Inflammatory macrophage (primary cell): Measurements from ENCODE around the gene RABGAP1.

Source experiments
- DNase-seq, 2 donors: peaks; one replicate each; pipeline ENCODE4 v3.0.0-alpha.2; 2020 to 2022

RABGAP1 gene

DNA sequence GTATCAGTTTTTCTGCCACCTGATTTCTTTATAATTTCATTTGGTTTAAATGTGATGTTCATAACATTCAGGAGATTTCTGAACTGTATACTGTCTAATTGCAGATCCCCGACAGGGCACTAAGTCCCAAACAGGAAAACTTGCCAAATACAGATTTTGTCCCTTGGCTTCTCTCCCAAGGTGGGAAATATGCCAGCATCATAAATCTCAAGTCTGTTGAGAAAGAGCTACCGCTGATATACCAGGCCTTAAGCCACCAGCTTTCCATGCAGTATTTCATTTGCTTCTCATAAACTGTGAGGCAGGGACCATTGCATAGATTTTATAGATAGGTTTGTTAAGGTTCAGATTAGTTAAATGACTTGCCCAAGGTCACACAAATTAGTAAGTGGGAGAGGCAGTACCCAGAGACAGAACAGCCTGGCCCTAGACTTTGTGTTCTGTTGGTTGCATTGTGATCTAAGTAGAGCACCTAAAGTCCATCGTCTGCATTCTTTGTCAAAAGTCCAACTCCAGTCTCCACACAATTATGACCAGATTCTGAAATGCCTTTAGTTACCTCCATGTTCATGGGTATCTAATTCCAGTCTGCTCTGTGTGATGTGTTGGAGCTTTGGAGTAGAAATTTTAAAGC is 108.9 kb downstream of the RABGAP1 start:
- no peak for DNase-seq

DNA sequence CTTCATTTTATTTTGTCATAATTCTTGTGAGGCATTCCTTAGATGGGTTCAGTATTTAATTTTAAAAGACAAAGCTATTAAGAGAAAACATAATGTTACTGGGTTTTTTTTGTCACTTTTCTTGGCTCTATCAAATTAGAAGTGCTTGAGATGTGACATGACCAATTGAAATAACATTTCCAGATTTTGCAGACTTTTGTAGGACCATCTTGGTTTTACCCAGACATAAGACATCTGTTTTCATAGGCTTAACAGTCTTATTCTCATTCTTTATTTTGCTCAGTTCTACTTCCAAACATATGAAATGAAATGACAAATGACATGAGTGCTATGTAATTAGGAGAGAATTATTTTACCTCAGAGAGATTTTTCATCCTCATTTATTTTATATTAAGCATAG is 112.2 kb downstream of the RABGAP1 start:
- no peak for DNase-seq

DNA sequence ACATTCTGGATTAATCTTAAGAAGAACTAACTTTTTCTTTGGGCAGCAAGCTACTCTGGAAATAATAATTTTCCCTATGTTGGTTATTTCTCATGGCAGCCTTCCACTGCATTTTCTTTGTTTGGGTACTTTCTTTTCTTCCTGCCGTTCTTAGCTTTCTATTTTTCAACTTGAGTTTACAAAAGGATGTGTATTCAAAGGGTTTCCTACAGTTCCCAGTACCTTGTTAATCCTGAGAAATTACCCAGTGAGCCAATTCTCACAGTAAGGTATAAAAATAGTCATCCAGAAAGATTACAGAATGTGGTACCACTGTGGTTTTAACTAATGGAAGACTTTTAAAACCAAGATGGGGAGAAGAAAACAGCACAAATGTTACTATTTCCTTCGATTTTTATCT is 112.9 kb downstream of the RABGAP1 start:
- DNase-seq: no peak

DNA sequence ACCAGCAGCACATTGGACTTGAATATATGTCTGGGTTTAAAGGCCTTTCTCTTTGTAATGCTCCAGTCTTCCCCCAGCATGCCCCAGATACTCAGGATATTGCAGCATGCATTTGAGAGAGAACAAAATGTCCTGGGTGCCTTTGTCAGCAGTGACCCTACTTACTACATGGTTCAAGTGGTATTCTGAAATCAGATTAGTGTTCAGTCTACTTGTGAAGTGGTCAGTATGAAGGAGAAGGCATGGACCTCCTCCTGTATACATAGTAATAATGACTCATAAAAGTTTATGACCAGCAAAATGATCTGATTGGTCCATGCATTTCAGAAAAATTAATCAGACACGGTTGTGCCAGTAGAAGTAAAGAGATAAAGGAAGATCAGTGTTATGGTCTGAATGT is 118.0 kb downstream of the RABGAP1 start:
- DNase-seq: no peak

DNA sequence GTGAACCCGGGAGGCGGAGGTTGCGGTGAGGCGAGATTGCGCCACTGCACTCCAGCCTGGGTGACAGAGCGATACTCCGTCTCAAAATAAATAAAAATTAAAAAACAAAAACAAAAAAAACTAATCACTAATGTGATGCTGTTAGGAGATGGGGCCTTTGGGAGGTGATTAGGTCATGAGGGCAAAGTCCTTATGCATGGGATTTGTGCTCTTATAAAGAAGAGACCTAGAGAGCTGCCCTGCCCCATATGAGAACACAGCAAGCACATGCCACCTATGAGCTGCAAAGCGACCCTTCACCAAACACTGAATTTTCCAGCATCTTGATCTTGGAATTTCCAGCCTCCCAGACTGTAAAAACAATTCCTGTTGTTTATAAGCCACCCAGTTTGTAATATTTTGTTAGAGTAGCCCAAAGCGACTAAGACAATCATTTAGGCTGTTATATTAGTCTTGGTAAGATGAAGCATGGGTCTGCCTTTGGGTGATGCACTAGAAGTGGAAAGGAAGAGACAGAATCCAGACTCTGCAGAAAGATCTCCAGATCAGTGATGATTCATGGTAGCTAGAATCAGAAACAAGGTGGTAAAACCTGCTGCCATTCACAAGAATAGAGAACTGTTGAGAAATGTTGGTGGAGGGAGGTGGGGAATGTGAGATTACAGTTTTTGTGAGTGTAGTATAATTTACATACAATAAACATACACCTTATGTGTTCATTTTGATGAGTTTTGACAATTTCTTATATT is 118.8 kb downstream of the RABGAP1 start:
- DNase-seq: no peak

DNA sequence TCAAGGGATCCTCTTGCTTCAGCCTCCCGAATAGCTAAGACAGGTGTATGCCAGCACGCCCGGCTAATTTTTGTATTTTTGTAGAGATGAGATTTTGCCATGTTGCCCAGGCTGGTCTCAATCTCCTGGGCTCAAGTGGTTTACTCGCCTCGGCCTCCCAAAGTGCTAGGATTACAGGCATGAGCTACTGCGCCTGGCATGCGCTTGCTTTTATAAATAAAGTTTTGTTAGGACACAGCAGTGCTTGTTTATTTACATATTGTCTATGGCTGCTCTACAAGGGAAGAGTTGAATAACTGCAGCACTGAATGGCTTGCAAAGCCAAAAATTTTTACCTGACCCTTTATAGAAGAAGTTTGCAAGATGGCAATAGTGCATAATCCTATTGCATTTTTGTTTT is 120.4 kb downstream of the RABGAP1 start:
- DNase-seq: no peak

DNA sequence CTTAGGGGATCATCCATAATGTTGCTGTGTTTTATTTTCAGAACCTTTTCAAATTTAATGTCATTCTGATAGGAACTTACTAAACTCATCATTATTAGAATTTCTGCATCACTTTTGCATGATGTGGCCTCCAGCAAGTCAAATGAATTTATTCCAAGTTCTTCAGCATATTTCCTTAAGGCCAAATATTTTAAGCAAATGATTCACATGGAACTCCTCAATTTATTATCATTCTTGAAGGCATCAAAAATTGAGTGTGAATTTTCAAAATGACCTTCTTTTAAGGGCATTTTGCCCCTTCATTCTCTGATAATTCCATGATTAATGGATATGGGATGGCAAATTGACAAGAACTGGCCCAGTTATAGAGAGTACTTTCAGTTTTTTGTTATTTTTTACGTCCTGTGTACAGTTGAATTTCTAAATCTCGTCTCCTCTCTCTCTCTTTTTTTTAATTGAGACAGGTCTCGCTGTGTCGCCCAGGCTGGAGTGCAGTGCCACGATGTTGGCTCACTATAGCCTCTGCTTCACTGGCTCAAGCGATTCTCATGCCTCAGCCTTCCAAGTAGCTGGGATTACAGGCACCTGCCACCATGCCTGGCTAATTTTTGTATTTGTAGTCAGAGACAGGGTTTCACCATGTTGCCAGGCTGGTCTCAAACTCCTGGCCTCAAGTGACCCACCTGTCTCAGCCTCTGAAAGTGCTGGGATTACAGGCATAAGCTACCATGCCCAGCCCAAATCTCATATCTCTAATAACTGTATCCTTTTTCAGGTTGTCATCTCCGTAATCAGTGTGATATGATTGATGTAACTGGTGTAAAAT is 121.7 kb downstream of the RABGAP1 start:
- DNase-seq: no peak

DNA sequence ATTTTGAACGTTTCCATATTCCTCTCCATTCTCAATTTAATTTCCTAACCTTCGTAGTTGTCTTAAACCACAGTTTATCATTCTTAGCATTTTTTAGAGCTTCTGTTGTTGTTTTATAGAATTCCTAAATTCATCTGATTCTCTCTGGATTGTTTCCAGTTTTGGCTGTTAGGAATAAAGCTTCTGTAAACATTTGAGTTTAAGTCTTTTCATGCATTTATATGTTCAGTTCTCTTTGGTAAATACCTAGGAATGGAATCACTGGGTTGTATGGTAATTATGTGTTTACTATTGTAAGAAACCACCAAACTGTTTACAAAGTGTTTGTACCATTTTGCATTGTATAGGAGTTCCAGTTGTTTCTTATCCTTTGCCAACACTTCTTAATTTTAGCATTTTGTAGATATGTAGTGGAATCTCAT is 122.4 kb downstream of the RABGAP1 start:
- no peak for DNase-seq

DNA sequence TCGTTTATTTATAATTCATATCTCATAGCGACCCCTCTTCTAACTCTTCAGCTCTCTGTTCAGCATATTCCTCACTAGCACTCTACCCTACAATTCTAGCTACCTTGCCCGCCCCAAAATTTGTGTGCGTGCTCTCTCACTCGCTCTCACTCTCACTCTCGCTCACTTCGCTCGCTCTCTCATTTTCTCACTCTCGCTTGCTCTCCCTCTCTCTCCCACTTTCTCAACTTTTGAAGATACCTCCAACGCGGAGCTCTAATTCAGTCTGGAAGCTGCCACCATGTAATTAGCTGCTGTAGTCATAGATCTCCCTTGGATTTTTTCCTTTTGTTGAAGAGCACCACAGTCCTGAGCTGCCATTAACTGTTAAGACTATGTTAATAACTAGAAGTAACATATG is 123.1 kb downstream of the RABGAP1 start:
- no peak for DNase-seq

DNA sequence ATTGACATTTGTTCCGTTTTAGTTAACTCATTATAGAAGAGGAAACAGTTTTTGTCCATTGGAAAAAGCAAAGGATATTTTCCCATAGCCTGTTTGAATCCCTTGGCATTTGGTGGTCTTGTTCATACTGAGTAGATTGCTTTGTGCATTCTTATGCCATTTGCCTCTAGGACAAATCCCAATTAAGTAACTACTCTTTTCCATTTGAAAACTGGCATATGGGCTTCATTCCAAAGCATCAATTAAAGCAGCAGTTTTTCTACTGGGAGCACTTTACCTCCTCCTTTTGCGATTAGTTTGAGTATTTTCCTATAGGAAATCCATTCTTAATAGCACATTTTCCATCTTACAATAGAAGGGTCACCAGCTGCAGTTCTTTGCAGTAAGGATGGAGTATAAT is 123.9 kb downstream of the RABGAP1 start:
- DNase-seq: no peak

DNA sequence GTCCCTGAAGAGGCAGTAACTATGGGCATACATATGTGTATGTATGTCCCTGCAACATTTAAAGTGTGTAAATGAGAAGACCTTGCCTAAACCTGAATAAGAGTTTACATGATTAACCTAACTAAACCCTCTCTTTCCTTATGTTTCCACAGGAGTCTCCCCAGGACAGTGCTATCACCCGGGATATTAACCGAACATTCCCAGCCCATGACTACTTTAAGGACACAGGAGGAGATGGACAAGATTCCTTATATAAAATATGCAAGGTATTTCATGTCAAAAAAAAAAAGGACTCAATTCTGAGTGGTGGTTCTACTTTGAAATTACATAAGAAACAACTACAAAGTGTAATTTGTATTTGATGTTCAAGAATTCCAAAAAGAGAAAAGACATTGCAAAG is 124.4 kb downstream of the RABGAP1 start:
- no peak for DNase-seq

DNA sequence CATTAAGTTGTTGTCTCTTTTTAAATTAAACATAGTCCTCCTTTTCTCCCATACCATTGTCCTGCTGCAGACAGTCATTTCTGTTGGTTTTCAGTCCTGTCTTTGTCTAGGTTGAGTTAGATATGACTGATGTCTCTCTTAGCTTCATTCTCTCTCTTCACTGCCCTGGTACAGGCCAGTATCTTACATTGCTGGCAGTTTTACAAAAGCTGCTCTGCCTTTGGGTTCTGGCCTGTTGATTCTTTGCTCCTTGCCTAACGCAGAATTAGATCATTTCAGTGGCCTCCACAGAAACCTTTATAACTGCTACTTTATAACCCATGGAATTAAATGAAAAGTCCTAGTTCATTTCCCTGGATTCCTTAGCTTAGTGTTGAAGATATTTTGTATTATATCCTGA is 126.3 kb downstream of the RABGAP1 start:
- DNase-seq: no peak

DNA sequence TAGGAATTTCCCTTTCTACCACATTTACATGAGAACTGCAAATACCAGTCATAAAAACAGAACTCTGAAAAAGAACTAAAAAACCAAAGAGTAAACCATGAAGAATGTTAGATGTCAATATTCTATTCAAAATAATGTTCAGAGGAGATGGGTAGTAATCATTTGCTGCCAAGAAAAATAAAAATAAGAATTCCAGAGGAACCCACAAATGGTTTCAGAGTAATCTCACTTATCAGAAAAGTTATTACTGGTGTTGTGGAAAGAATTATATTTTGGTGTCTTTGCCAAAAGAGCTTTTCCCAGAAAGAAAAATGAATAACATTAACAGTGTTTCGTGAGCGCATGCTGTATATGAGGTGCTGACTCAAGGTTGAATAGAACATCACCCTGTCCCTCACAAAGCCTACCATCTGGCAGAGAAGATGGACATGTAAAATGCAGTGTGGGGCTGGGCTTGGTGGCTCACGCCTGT is 128.2 kb downstream of the RABGAP1 start:
- DNase-seq: no peak

DNA sequence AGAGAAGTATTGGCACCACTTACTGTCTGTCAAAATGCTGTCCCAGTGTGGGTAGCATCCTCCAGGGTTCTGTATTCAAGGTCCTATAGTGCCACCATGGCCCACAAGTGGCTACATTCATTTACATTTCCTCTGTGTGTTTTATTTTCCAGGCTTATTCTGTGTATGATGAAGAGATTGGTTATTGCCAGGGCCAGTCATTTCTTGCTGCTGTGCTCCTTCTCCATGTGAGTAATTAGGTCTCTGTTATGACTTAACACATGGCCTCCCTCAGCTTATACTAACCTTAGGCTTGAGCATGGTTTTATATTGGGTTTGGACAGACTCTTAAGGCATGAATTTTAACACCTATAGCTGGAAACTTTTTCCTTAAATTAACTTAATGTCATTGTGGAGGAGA is 129.4 kb downstream of the RABGAP1 start:
- no peak for DNase-seq

DNA sequence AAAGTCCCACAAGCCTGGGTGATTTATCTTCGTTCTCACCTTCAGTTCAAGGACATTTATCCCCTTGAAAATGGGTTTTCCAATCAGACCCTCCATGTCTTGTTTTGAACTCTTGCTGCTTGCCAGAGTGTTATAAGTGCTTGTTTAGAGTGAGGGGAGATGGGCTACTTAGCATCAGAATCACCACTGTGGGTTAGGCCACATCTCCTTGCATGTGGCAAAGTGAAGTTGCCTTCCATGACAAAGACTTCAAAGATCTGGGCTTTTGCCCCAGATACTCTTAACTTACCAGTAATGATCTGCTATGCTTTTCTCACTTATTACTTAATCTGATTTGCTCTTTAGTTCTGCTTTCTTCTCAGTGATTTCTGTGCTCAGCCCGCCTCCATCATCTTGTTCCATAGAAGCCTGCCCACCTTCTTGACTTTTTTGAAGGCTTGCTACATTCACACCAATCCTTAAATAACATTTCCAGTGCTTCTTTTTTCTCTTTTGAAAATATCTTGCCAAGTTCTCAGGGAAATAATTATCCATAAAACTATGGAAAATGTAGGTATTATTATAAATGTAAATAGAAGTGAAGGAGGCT is 131.7 kb downstream of the RABGAP1 start:
- peak in 1 of 2 donors; percentile 2 for DNase-seq

DNA sequence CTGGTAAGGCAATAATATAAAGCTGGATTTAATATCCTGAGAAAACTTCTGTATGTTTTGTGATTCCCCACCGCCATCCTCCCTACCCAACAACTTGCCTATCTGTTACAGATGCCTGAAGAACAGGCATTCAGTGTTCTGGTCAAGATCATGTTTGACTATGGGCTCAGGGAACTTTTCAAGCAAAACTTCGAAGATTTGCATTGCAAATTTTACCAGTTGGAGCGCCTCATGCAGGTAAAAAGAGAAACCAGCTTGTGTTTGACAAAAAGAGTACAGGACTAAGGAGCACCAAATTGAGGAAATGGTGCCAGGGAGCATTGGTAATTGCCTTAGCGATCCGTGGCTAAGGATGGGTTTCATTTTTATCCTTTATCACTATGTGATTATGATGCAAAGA is 132.6 kb downstream of the RABGAP1 start:
- no peak for DNase-seq

DNA sequence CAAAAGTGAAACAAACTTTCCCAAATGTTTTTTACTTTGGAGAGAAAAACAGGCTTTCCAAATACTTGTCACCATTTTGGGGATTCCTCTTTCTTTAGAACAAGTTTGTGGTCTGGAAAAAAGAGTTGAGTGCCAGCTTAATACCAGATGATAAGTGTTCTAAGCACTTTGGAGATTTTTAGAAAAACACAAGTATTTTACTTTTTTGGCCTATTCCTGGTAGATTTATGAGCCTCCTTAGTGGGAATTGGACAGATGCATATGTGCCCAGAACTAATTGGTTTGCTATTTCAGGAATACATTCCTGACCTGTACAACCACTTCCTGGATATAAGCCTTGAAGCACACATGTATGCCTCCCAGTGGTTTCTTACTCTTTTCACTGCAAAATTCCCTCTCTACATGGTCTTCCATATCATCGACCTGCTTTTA is 133.2 kb downstream of the RABGAP1 start:
- DNase-seq: no peak

DNA sequence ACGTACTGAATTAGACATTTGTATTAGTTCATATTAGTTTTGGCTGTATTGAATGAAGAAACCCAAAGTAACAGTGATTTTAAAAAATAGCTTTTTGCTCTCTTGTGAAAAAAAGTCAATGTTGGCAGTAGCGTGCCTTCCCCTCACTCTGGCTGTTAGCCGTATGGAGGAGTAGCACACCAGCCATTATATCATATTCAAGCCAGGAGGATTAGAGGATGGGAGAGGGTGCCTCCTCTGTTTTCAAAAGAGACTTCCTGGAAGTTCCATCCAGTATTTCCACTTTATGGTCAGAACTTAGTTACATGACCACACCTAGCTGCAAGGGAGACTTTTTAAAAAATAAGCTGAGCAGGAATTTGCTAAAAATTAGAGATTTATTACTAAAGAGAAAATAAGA is 133.8 kb downstream of the RABGAP1 start:
- no peak for DNase-seq

DNA sequence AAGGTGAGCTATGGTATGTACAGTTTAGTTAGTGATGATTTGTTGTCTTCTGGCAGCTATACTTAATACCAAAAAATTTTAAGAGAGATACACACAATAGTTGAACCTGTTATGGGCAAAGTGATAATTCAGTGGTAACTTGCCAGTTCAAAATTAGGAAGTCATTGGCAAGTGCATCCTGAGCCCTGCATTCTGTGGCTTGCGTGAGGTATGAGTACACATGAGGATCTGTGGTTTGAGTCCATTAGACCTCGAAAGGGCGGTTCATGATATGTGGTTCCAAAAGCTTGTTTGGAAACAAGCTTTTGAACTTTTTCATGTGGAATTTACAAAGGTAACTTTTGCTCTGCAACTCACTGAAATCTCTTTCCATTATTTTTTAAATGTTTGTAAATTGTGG is 139.6 kb downstream of the RABGAP1 start:
- no peak for DNase-seq

DNA sequence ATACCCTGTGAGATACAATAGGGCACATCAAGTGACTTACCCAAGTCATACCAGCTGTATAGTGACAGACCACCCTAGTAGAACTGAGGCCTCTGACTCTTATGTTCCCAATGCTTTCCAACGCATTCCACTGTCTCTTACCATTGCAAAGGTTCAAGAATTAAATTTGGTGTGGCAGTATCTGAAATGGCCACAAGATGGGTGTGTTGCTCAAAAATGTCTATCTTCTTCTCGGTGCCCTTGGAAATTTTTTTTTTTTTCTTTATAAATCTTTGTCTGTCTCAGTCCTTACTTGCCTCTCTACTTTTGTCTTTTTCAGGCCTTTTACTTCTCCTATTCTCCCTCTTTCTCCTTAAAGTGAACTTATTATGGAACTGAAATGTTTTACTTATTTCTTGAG is 141.0 kb downstream of the RABGAP1 start:
- peak; percentile 10 to 32 for DNase-seq

DNA sequence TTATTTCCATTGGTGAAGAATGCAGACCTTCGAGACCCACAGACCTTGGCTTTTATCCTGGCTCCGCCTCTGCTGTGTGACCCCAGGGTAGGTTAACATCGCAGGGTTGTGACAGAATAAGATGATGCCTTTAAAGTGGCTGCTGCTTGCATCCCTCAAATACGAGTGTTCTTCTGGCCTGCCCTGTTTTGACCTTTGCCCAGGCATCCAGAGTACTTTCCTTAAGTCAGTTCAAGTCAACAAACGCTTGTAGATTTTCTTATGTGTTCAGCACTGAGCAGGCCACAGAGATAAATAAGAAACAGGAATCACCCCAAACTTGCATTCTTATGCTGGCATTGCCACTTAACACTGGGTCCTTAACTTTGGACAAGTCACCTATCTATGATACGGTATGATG is 142.9 kb downstream of the RABGAP1 start:
- DNase-seq: no peak

DNA sequence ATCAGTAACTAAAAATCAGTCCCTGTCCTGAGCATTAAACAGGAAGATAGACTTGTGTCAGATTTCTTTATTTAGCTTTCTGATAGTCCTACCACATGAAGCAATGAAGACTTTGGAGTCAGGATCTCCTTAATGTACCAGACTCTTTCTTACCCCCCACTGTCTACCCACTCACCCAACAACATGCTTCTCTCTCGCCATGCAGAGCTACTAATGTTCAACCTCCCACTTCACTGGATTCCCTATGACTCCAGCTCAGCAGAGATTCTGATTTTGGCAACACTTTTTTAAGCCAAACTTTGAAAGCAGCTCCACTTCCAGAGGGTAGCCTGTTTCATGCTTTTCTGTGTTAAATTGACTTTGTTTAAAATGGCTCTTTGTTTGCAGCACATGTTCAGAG is 143.4 kb downstream of the RABGAP1 start:
- no peak for DNase-seq

DNA sequence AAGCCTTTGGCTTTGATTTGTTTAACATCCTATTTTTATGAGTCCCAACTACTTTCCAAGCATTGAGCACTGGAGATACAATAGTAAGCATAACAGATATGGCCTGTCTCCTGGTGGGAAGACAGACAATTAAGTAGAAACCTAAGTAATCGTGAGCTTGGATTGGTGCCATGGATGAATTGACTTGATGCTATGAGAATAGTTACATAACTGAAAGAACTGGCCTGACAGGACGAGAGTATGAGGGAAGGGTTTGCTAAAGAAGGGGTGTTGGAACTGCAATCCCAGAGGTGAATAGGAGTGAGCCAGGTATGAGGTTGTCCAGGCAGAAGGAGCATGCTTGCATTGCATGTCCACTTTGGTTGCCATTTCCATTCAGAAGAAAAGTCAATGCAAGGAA is 145.1 kb downstream of the RABGAP1 start:
- no peak for DNase-seq
